Measurements from ENCODE around the gene KLHL6. TPM values are rescaled to one million over a fixed set of nuclear protein-coding genes. Genes with fewer than 3 reads are reported as not detected.
"Not testable (repeated sequence)": the region's sequence is repeated elsewhere in the genome, so short reads cannot be mapped to it uniquely, and the experiment has no call there.

Gene KLHL6
- total and polyA plus RNA-seq, 7 donors = 0.12 to 1.3 (median 0.42) TPM

GRCh38 chr3:183532620-183533411, 22.7 kb downstream of the KLHL6 start:
- no peaks in the 10 kb centered on the region for H3K27me3 ChIP-seq (ENCODE audit: insufficient read depth in 3 of 3, low read length in 2 of 3)
- H3K9me3 ChIP-seq = no peaks in the 10 kb centered on the region
- TF ChIP-seq CTCF (IDR thresholded peaks at IDR 0.05) = no peak
- H3K27ac ChIP-seq = no peak overlapping the region
- intact Hi-C loops (cut with DNase I) = no loop called here
- DNase-seq = no peak
- no peak overlapping the region for H3K4me3 ChIP-seq
- ATAC-seq = no peak
- H3K36me3 ChIP-seq (ENCODE audit: insufficient read depth in 1 of 2, low read depth in 1 of 2) = no peaks in the 10 kb centered on the region
- WGBS, 3 donors = 47 to 55% (median 52%) methylated on average over 6 of the region's 6 CpGs
- peaks cover 13% of the 10 kb centered on the region for H3K4me1 ChIP-seq

- Histone ChIP-seq H3K27ac (no peak overlapping the region), H3K4me3 (no peak overlapping the region), H3K36me3 (ENCODE audit: insufficient read depth in 1 of 2, low read depth in 1 of 2) (no peaks in the 10 kb centered on the region), H3K9me3 (no peaks in the 10 kb centered on the region), H3K27me3 (ENCODE audit: insufficient read depth in 3 of 3, low read length in 2 of 3) (no peaks in the 10 kb centered on the region), H3K4me1 (no peaks in the 10 kb centered on the region)
- DNase-seq = no peak
- intact Hi-C loops (cut with DNase I) = no loop called here
- no peak for TF ChIP-seq CTCF (IDR thresholded peaks at IDR 0.05)
- WGBS, 3 donors = 77 to 81% (median 79%) methylated on average over 7 of the region's 7 CpGs
- ATAC-seq = no peak
Observed at GRCh38 chr3:183529717-183530116, 25.8 kb downstream of the KLHL6 start.

GRCh38 chr3:183529185-183529584, 26.3 kb downstream of the KLHL6 start:
- no peaks in the 10 kb centered on the region for H3K4me1 ChIP-seq
- H3K9me3 ChIP-seq = no peaks in the 10 kb centered on the region
- intact Hi-C loops (cut with DNase I) = no loop called here
- H3K36me3 ChIP-seq (ENCODE audit: insufficient read depth in 1 of 2, low read depth in 1 of 2) = no peaks in the 10 kb centered on the region
- 48 to 54% (median 53%) methylated on average over 1 of the region's 1 CpG for WGBS, 3 donors
- ATAC-seq (no peak), DNase-seq (no peak)
- no peak for TF ChIP-seq CTCF (IDR thresholded peaks at IDR 0.05)
- no peak overlapping the region for H3K27ac ChIP-seq
- H3K27me3 ChIP-seq (ENCODE audit: insufficient read depth in 3 of 3, low read length in 2 of 3) = no peaks in the 10 kb centered on the region
- no peak overlapping the region for H3K4me3 ChIP-seq

- H3K27me3 ChIP-seq (ENCODE audit: insufficient read depth in 3 of 3, low read length in 2 of 3); H3K4me3 ChIP-seq; H3K36me3 ChIP-seq (ENCODE audit: insufficient read depth in 1 of 2, low read depth in 1 of 2); DNase-seq; ATAC-seq; H3K4me1 ChIP-seq; H3K27ac ChIP-seq; H3K9me3 ChIP-seq; intact Hi-C loops (cut with DNase I): not testable (repeated sequence)
- 95 to 96% (median 96%) methylated on average over 6 of the region's 6 CpGs for WGBS, 3 donors
Observed at GRCh38 chr3:183528758-183529157, 26.7 kb downstream of the KLHL6 start.

GRCh38 chr3:183527428-183528379, 27.8 kb downstream of the KLHL6 start:
- no peak for TF ChIP-seq CTCF (IDR thresholded peaks at IDR 0.05)
- no peaks in the 10 kb centered on the region for H3K4me1 ChIP-seq
- WGBS, 3 donors = 90 to 92% (median 90%) methylated on average over 12 of the region's 12 CpGs
- intact Hi-C loops (cut with DNase I) = no loop called here
- no peak overlapping the region for H3K27ac ChIP-seq
- no peaks in the 10 kb centered on the region for H3K36me3 ChIP-seq (ENCODE audit: insufficient read depth in 1 of 2, low read depth in 1 of 2)
- ATAC-seq (no peak), DNase-seq (no peak)
- no peak overlapping the region for H3K4me3 ChIP-seq
- H3K27me3 ChIP-seq (ENCODE audit: insufficient read depth in 3 of 3, low read length in 2 of 3) = no peaks in the 10 kb centered on the region
- H3K9me3 ChIP-seq = no peaks in the 10 kb centered on the region
